NT2/D1 (cell line): Measurements from ENCODE around the gene C16orf86.

Experiments
- SUZ12 ChIP-seq: IDR thresholded peaks from 2 replicates; pipeline ENCODE4 v1.6.1; 2011; ENCODE audit not compliant: insufficient read length, insufficient read depth; ENCODE audit errors: extremely low read depth
- YY1 ChIP-seq: IDR thresholded peaks from 2 replicates; pipeline ENCODE4 v1.6.1; 2011; ENCODE audit not compliant: insufficient read length, insufficient read depth
- ZNF274 ChIP-seq: IDR thresholded peaks from 2 replicates; pipeline ENCODE4 v1.6.1; 2011; ENCODE audit warnings: mild to moderate bottlenecking, low read depth, low read length

GRCh38 chr16:67707210-67707609 is 40.6 kb downstream of the C16orf86 start:
- TF ChIP-seq ZNF274: no peak
- TF ChIP-seq YY1: no peak
- no peak for TF ChIP-seq SUZ12
